OCI-LY1 (cell line): ENCODE measurements around the gene NONO.

ENCODE experiments used
- H2AFZ ChIP-seq: fragments of 200-600 bp; sonication (generic), shearing (Covaris generic); 2 replicates; pipeline ENCODE4 v1.6.0; 2014; ENCODE audit warnings: antibody characterized with exemption, mild to moderate bottlenecking, low read length
- H3F3A ChIP-seq: fragments of 200-600 bp; sonication (generic), shearing (Covaris generic); 2 replicates; pipeline ENCODE4 v1.6.0; 2014; ENCODE audit warnings: mild to moderate bottlenecking, antibody characterized with exemption, low read length, moderate library complexity; ENCODE audit not compliant: insufficient read depth
- H3K27ac ChIP-seq: fragments of 200-600 bp; sonication (generic); 2 replicates; pipeline ENCODE4 v1.5.1; 2014; ENCODE audit warnings: low read length, mixed run types, mild to moderate bottlenecking, low read depth; ENCODE audit not compliant: poor library complexity, severe bottlenecking
- H3K27me3 ChIP-seq: fragments of 200-600 bp; sonication (generic); 2 replicates; pipeline ENCODE4 v1.6.0; 2014; ENCODE audit warnings: antibody characterized with exemption, mild to moderate bottlenecking, low read length, moderate library complexity; ENCODE audit not compliant: insufficient read depth
- H3K36me3 ChIP-seq: fragments of 200-600 bp; sonication (generic); 2 replicates; pipeline ENCODE4 v1.6.1; 2014; ENCODE audit warnings: mild to moderate bottlenecking, antibody characterized with exemption, low read length, moderate library complexity, mixed read lengths; ENCODE audit not compliant: insufficient read depth
- H3K4me1 ChIP-seq: fragments of 200-600 bp; sonication (generic); 2 replicates; pipeline ENCODE4 v1.5.1; 2014; ENCODE audit warnings: mild to moderate bottlenecking, low read length, moderate library complexity; ENCODE audit not compliant: insufficient read depth, severe bottlenecking
- H3K4me2 ChIP-seq: fragments of 200-600 bp; sonication (generic), shearing (Covaris generic); 2 replicates; pipeline ENCODE4 v1.6.1; 2014; ENCODE audit warnings: low read length
- H3K4me3 ChIP-seq: fragments of 200-600 bp; sonication (generic); 2 replicates; pipeline ENCODE4 v1.5.1; 2014; ENCODE audit warnings: low read length, low read depth, mild to moderate bottlenecking, mixed read lengths; ENCODE audit not compliant: poor library complexity, severe bottlenecking
- H3K79me2 ChIP-seq: fragments of 200-600 bp; shearing (Covaris generic); 2 replicates; pipeline ENCODE4 v1.6.1; 2016; ENCODE audit warnings: mixed run types, low read length, mixed read lengths; ENCODE audit not compliant: insufficient read depth
- H3K9ac ChIP-seq: fragments of 200-600 bp; sonication (generic), shearing (Covaris generic); 2 replicates; pipeline ENCODE4 v1.6.1; 2014; ENCODE audit warnings: mild to moderate bottlenecking, low read length, mixed read lengths
- H3K9me2 ChIP-seq: fragments of 200-600 bp; sonication (generic), shearing (Covaris generic); 2 replicates; pipeline ENCODE4 v1.6.1; 2014; ENCODE audit warnings: low read depth, mild to moderate bottlenecking, low read length, mixed read lengths
- H3K9me3 ChIP-seq: fragments of 200-600 bp; shearing (Covaris generic); 2 replicates; pipeline ENCODE4 v1.6.1; 2014; ENCODE audit warnings: low read length, mixed read lengths
- H4K20me1 ChIP-seq: fragments of 200-600 bp; sonication (generic), shearing (Covaris generic); 2 replicates; pipeline ENCODE4 v1.6.0; 2016; ENCODE audit warnings: mild to moderate bottlenecking, low read length; ENCODE audit not compliant: insufficient read depth
- CTCF ChIP-seq: fragments of 200-600 bp; sonication (generic), shearing (Covaris generic); IDR thresholded peaks from 2 replicates; pipeline ENCODE4 v1.5.1; 2017; ENCODE audit warnings: mild to moderate bottlenecking, antibody characterized with exemption, low read length, moderate library complexity, mixed read lengths
- EZH2 ChIP-seq: fragments of 200-600 bp; sonication (generic), shearing (Covaris generic); IDR thresholded peaks from 2 replicates; pipeline ENCODE4 v1.8.0; 2017; ENCODE audit warnings: borderline replicate concordance, mixed run types, mild to moderate bottlenecking, antibody characterized with exemption, low read length, moderate library complexity, mixed read lengths

NONO gene

DNA sequence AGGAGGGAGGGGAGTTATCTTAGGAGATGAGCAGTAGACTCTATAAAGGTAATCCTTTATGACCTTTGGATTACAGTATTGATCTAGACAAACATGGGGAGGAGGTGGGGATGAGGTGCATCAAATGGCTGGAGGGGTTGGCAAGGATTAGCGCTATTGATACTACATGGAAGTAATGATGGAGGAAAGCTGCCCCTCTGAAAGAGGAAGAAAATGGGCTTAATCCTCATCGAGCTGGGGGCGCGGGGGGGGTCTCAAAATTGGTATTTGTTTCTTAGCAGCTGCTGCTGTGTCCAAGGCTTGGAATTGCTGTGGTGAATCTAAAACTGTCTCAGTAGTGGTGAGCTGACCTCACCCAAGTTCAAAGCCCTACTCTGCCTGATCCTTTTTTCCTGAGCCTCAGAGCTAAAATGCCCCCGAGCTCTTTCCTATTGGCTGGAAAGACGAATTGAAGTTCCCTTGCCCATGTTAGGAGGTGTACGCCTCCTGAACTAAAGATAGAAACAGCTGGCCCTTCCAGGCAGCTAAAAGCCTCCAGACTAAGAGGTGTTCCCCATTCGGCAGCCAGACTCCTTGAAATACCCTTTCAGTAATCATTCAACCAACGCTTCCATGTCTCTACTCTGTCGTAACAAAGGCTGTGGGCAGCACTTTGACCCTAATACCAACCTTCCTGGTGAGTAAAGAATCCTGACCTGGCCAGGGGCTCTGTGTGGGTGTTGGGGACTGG is 17.9 kb downstream of the NONO start, which contains the start of gene ITGB1BP2:
Gene ITGB1BP2 (plus strand): TSS at position 556 of the 730 bp plus-strand sequence. CDS start 57 bp downstream, at position 613.
- Histone ChIP-seq H3K4me1 (no peaks in the 10 kb centered on the region), H3K27ac (no peak within 1 kb of the TSS), H3K36me3 (peaks cover 78% of the 10 kb centered on the region), H3K9ac (no peak within 1 kb of the TSS), H3K4me3 (no peak within 1 kb of the TSS), H3K27me3 (no peaks in the 10 kb centered on the region), H3K9me3 (no peaks in the 10 kb centered on the region), H3K4me2 (no peak within 1 kb of the TSS), H3F3A (no peaks in the 10 kb centered on the region), H3K79me2 (no peaks in the 10 kb centered on the region), H3K9me2 (no peaks in the 10 kb centered on the region), H2AFZ (no peak within 1 kb of the TSS), H4K20me1 (no peaks in the 10 kb centered on the region)
- TF ChIP-seq CTCF (no peak), EZH2 (no peak)

DNA sequence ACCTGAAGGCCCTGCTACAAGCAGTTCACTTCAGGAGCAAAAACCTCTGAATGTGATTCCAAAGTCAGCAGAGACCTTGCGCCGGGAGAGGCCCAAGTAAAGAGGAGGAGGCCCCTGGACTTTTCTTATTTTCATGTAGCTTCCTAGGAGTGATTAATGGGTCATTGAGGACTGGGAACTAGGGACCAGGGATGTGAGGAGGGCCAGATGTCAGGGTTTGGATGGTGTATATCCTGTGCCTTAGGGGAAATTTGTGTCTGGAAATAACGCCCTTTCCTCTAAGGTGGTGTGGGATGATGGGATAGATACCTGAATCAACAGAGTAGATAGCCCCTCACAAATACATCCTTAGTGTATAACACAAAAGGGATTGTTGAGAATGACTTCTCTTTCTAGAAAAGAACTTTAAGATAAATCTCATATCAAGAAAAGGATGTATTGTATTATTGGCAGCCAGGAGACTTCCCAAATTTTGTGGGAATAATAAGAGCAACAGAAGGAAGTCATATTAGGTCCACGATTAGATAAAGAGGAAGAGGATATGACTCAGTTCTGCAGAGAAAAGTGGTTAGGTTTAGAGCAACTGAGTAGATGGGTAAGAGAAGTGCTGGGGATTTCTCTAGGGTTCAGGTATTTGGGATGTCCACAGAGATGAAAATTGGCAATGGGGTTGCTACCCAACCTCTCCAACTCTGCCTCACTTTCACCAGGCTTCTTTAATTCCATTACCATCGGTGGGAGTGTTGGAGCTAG is 19.2 kb downstream of the NONO start:
- no peaks in the 10 kb centered on the region for H4K20me1 ChIP-seq
- H3K4me3 ChIP-seq = no peak overlapping the region
- no peak overlapping the region for H3K4me2 ChIP-seq
- H3K9ac ChIP-seq = no peak overlapping the region
- no peaks in the 10 kb centered on the region for H3K27me3 ChIP-seq
- H3K36me3 ChIP-seq = peaks cover 65% of the 10 kb centered on the region
- no peak overlapping the region for H3K27ac ChIP-seq
- TF ChIP-seq EZH2 (no peak), CTCF (no peak)
- no peaks in the 10 kb centered on the region for H3K9me2 ChIP-seq
- no peak overlapping the region for H2AFZ ChIP-seq
- H3K4me1 ChIP-seq = no peaks in the 10 kb centered on the region
- no peaks in the 10 kb centered on the region for H3F3A ChIP-seq
- H3K9me3 ChIP-seq = no peaks in the 10 kb centered on the region
- H3K79me2 ChIP-seq = no peaks in the 10 kb centered on the region

DNA sequence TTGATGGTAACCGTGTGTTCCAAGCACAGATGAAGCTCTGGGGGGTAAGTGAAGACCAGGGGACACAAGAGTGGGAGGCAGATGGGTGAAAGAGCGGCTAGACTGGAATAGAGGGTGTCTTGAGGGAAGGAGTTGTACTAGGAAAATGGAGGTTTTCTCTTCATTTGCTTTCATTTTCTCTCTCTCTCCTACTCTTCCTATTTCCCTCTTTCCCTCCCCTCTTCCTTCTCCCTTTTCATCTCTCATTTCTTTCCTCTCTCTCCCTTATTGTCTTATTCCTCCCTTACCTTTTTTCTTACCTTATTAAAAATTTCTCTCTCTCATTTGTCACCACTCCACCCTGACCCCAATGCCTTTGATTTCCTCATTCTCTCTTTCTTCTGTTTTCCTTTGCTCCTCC is 21.1 kb downstream of the NONO start:
- Histone ChIP-seq H2AFZ (no peak overlapping the region), H4K20me1 (no peaks in the 10 kb centered on the region), H3K4me2 (no peak overlapping the region), H3K79me2 (no peaks in the 10 kb centered on the region), H3K4me1 (no peaks in the 10 kb centered on the region), H3K9me3 (no peaks in the 10 kb centered on the region), H3K9me2 (no peaks in the 10 kb centered on the region), H3K4me3 (no peak overlapping the region), H3F3A (no peaks in the 10 kb centered on the region), H3K9ac (no peak overlapping the region), H3K27me3 (no peaks in the 10 kb centered on the region), H3K36me3 (peaks cover 46% of the 10 kb centered on the region), H3K27ac (no peak overlapping the region)
- no peak for TF ChIP-seq EZH2
- TF ChIP-seq CTCF = no peak
